ENCODE results near the gene CPLANE2. TPM values are rescaled to one million over a fixed set of nuclear protein-coding genes. Genes with fewer than 3 reads are reported as not detected.

Gene CPLANE2
- total RNA-seq, 1 experiment from 2014 or later = 5.5 TPM

DNA sequence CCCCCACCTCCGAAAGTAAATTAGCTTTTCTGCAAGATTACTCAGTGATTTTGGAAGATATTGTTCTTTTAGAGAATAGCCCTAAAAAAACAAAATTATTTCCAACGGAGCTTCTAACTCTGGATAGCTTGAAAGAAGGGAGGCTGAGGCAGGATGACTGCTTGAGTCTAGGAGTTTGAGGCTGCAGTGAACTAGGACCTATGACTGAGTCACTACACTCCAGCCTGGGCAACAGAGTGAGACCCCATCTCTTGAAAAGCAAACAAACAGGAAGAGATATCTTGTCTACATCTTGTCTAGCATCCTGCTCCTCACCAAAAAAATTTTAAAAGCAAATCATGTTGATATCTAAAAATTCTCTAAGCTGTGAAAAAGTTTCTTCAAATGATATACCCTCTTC is 42.2 kb upstream of the CPLANE2 start:
- no peak overlapping the region for H3K4me3 ChIP-seq (ENCODE audit: low read depth, low read length, poor library complexity, severe bottlenecking)
- no peaks in the 10 kb centered on the region for H3K36me3 ChIP-seq (ENCODE audit: insufficient read depth, low read length, poor library complexity, severe bottlenecking)
- BruUV-seq (replicated peaks) = no TSS peak
- no peak overlapping the region for H3K27ac ChIP-seq (ENCODE audit: low read depth, low read length, poor library complexity, severe bottlenecking)
- POLR2A ChIA-PET (ENCODE audit: low non-redundant PET) = no interaction called here
- H3K4me1 ChIP-seq (ENCODE audit: insufficient read depth, low read length, poor library complexity, severe bottlenecking) = no peaks in the 10 kb centered on the region
- H3K27me3 ChIP-seq (replicated peaks; ENCODE audit: insufficient read depth, low read depth, low read length, poor library complexity) = no peaks in the 10 kb centered on the region
- H3K9me3 ChIP-seq (ENCODE audit: low read depth, low read length, poor library complexity, severe bottlenecking) = no peaks in the 10 kb centered on the region
- CTCF ChIA-PET = no interaction called here
- DNase-seq (ENCODE audit: low spot score) = no peak
- intact Hi-C loops (cut with micrococcal nuclease; ENCODE audit: unreplicated experiment) = no loop called here
- TF ChIP-seq, protein P1, sequence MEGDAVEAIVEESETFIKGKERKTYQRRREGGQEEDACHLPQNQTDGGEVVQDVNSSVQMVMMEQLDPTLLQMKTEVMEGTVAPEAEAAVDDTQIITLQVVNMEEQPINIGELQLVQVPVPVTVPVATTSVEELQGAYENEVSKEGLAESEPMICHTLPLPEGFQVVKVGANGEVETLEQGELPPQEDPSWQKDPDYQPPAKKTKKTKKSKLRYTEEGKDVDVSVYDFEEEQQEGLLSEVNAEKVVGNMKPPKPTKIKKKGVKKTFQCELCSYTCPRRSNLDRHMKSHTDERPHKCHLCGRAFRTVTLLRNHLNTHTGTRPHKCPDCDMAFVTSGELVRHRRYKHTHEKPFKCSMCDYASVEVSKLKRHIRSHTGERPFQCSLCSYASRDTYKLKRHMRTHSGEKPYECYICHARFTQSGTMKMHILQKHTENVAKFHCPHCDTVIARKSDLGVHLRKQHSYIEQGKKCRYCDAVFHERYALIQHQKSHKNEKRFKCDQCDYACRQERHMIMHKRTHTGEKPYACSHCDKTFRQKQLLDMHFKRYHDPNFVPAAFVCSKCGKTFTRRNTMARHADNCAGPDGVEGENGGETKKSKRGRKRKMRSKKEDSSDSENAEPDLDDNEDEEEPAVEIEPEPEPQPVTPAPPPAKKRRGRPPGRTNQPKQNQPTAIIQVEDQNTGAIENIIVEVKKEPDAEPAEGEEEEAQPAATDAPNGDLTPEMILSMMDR (conservative IDR thresholded peaks at IDR 0.05; ENCODE audit: low read depth, low read length) = no peak
- no peak for TF ChIP-seq EZH2 (IDR thresholded peaks at IDR 0.05; ENCODE audit: borderline replicate concordance, low read depth, low read length, poor library complexity, severe bottlenecking)

DNA sequence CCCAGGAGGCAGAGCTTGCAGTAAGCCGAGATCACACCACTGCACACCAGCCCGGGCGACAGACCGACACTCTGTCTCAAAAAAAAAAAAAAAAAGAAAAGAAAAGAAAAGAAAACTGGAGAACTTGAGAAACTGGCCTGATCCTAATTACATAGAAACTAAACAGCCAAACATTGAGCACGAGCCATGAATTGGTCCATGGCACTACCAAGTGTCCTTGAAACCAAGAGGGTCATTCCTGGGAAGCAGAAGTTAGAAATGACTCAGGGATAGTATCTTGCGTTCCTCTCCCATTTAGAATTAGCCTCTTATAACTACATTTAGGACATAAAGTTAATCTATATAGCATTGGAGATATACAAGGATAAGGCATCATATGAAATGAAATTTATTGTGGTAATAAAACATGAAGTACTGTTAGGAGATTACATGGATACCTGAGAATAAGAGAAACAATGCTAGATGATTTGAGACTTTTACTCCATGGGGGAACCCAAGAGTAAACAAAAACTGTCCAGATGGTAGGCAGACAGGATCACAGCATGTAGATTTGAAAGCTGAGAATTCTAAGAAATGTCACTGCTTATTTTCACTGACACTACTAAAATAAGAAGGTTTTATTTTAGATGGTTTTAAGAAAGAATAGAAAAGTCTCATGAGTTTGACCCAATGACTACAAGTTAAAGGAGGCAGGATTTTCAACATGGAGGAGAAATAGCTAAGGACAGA is 39.5 kb upstream of the CPLANE2 start:
- DNase-seq (ENCODE audit: low spot score) = no peak
- no peak overlapping the region for H3K4me3 ChIP-seq (ENCODE audit: low read depth, low read length, poor library complexity, severe bottlenecking)
- H3K36me3 ChIP-seq (ENCODE audit: insufficient read depth, low read length, poor library complexity, severe bottlenecking) = no peaks in the 10 kb centered on the region
- H3K9me3 ChIP-seq (ENCODE audit: low read depth, low read length, poor library complexity, severe bottlenecking) = no peaks in the 10 kb centered on the region
- no peaks in the 10 kb centered on the region for H3K27me3 ChIP-seq (replicated peaks; ENCODE audit: insufficient read depth, low read depth, low read length, poor library complexity)
- H3K4me1 ChIP-seq (ENCODE audit: insufficient read depth, low read length, poor library complexity, severe bottlenecking) = no peaks in the 10 kb centered on the region
- no peak for TF ChIP-seq EZH2 (IDR thresholded peaks at IDR 0.05; ENCODE audit: borderline replicate concordance, low read depth, low read length, poor library complexity, severe bottlenecking)
- TF ChIP-seq, protein P1 (conservative IDR thresholded peaks at IDR 0.05; ENCODE audit: low read depth, low read length) = no peak
- POLR2A ChIA-PET (ENCODE audit: low non-redundant PET) = no interaction called here
- H3K27ac ChIP-seq (ENCODE audit: low read depth, low read length, poor library complexity, severe bottlenecking) = no peak overlapping the region
- CTCF ChIA-PET = interaction anchor here (0.6 kb wide), 1 partner anchor 18 kb away, joined by 5 read pairs; no protein-coding TSS in a partner anchor
- no TSS peak for BruUV-seq (replicated peaks)
- intact Hi-C loops (cut with micrococcal nuclease; ENCODE audit: unreplicated experiment) = no loop called here

DNA sequence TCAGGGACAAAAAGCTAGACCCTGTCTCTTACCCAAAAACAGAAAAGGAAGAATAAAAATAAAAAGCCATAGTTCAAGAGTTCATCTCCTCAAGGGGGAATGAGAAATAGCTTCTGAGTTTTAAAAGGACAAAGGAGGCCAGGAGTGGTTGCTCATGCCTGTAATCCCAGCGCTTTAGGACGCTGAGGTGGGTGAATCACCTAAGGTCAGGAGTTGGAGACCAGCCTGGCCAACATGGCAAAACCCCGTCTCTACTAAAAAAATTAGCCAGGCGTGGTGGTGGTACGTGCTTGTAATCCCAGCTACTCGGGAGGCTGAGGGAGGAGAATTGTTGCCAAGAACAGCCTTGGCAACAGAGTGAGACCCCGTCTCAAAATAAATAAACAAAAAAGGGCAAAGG is 38.6 kb upstream of the CPLANE2 start:
- H3K36me3 ChIP-seq (ENCODE audit: insufficient read depth, low read length, poor library complexity, severe bottlenecking) = no peaks in the 10 kb centered on the region
- intact Hi-C loops (cut with micrococcal nuclease; ENCODE audit: unreplicated experiment) = no loop called here
- CTCF ChIA-PET = interaction anchor here (0.6 kb wide), 1 partner anchor 19 kb away, joined by 5 read pairs; no protein-coding TSS in a partner anchor
- BruUV-seq (replicated peaks) = no TSS peak
- no peaks in the 10 kb centered on the region for H3K4me1 ChIP-seq (ENCODE audit: insufficient read depth, low read length, poor library complexity, severe bottlenecking)
- POLR2A ChIA-PET (ENCODE audit: low non-redundant PET) = no interaction called here
- TF ChIP-seq, protein P1 (conservative IDR thresholded peaks at IDR 0.05; ENCODE audit: low read depth, low read length) = no peak
- no peak for TF ChIP-seq EZH2 (IDR thresholded peaks at IDR 0.05; ENCODE audit: borderline replicate concordance, low read depth, low read length, poor library complexity, severe bottlenecking)
- DNase-seq (ENCODE audit: low spot score) = no peak
- H3K4me3 ChIP-seq (ENCODE audit: low read depth, low read length, poor library complexity, severe bottlenecking) = no peak overlapping the region
- no peak overlapping the region for H3K27ac ChIP-seq (ENCODE audit: low read depth, low read length, poor library complexity, severe bottlenecking)
- H3K27me3 ChIP-seq (replicated peaks; ENCODE audit: insufficient read depth, low read depth, low read length, poor library complexity) = no peaks in the 10 kb centered on the region
- no peaks in the 10 kb centered on the region for H3K9me3 ChIP-seq (ENCODE audit: low read depth, low read length, poor library complexity, severe bottlenecking)

All from A673 (cell line).